ENCODE measurements around the gene UNC5C. TPM values are rescaled to one million over a fixed set of nuclear protein-coding genes. Genes with fewer than 3 reads are reported as not detected.

Gene UNC5C
- total RNA-seq, 3 donors from 2014 or later (not counting 1 experiment from before 2014, with no cell fraction given), result not detected

- Histone ChIP-seq H3K27ac (ENCODE audit: low read length) (no peak overlapping the region), H3K9me3 (ENCODE audit: control insufficient read depth, insufficient read depth, low read length) (no peaks in the 10 kb centered on the region), H3K27me3 (ENCODE audit: control insufficient read depth, insufficient read depth, low read length) (peaks cover 5% of the 10 kb centered on the region), H3K4me3 (ENCODE audit: low read length) (no peak overlapping the region), H3K4me1 (ENCODE audit: control insufficient read depth, insufficient read depth, low read length) (peaks cover 17% of the 10 kb centered on the region), H3K36me3 (ENCODE audit: control insufficient read depth, insufficient read depth, low read length) (no peaks in the 10 kb centered on the region)
- Mint-ChIP-seq H3K27me3 (ENCODE audit: low read depth in 2 of 2) (peaks cover 22 to 28% of the 10 kb centered on the region in 2 donors), H3K4me1 (peaks cover 10 to 18% of the 10 kb centered on the region in 2 donors), H3K9me3 (no peaks in the 10 kb centered on the region), H3K27ac (no peak overlapping the region), H3K36me3 (no peaks in the 10 kb centered on the region), H3K4me3 (no peak overlapping the region)
- DNase-seq (no peak), ATAC-seq (no peak)
- intact Hi-C loops (cut with micrococcal nuclease), result no loop called here
- WGBS (ENCODE audit: insufficient coverage), result 92% methylated on average over 6 of the region's 6 CpGs
- no peak for TF ChIP-seq CTCF (IDR thresholded peaks at IDR 0.05)
Measured at GRCh38 chr4:95545546-95545945, 3.2 kb downstream of the UNC5C start.

- Mint-ChIP-seq H3K4me3 (no peak overlapping the region), H3K27ac (no peak overlapping the region), H3K4me1 (peaks cover 0 to 9% of the 10 kb centered on the region in 2 donors), H3K36me3 (no peaks in the 10 kb centered on the region), H3K27me3 (ENCODE audit: low read depth in 2 of 2) (peaks cover 13 to 24% of the 10 kb centered on the region in 2 donors), H3K9me3 (no peaks in the 10 kb centered on the region)
- DNase-seq (no peak), ATAC-seq (no peak)
- H3K4me1 ChIP-seq (ENCODE audit: control insufficient read depth, insufficient read depth, low read length), result peaks cover 17% of the 10 kb centered on the region
- H3K9me3 ChIP-seq (ENCODE audit: control insufficient read depth, insufficient read depth, low read length), result no peaks in the 10 kb centered on the region
- WGBS (ENCODE audit: insufficient coverage), result 72% methylated on average over 6 of the region's 8 CpGs
- TF ChIP-seq CTCF (IDR thresholded peaks at IDR 0.05), result no peak
- intact Hi-C loops (cut with micrococcal nuclease), result no loop called here
- H3K36me3 ChIP-seq (ENCODE audit: control insufficient read depth, insufficient read depth, low read length), result no peaks in the 10 kb centered on the region
- H3K27me3 ChIP-seq (ENCODE audit: control insufficient read depth, insufficient read depth, low read length), result peaks cover 5% of the 10 kb centered on the region
- H3K27ac ChIP-seq (ENCODE audit: low read length), result no peak overlapping the region
- no peak overlapping the region for H3K4me3 ChIP-seq (ENCODE audit: low read length)
Measured at GRCh38 chr4:95544113-95545103, 4.4 kb downstream of the UNC5C start.

- H3K27ac ChIP-seq (ENCODE audit: low read length), result no peak overlapping the region
Measured at GRCh38 chr4:95541889-95542607, 6.7 kb downstream of the UNC5C start.

More at GRCh38 chr4:95541889-95542607, 6.7 kb downstream of the UNC5C start:
- no peaks in the 10 kb centered on the region for H3K4me1 ChIP-seq (ENCODE audit: control insufficient read depth, insufficient read depth, low read length)
- no peaks in the 10 kb centered on the region for H3K4me1 Mint-ChIP-seq
- H3K36me3 ChIP-seq (ENCODE audit: control insufficient read depth, insufficient read depth, low read length), result no peaks in the 10 kb centered on the region
- TF ChIP-seq CTCF (IDR thresholded peaks at IDR 0.05), result no peak
- H3K9me3 ChIP-seq (ENCODE audit: control insufficient read depth, insufficient read depth, low read length), result no peaks in the 10 kb centered on the region
- no peak for DNase-seq
- no peaks in the 10 kb centered on the region for H3K27me3 ChIP-seq (ENCODE audit: control insufficient read depth, insufficient read depth, low read length)
- H3K4me3 Mint-ChIP-seq, result no peak overlapping the region
- peaks cover 10 to 13% of the 10 kb centered on the region in 2 donors for H3K27me3 Mint-ChIP-seq (ENCODE audit: low read depth in 2 of 2)
- no CpG with 5 or more reads among the region's 4 CpGs for WGBS (ENCODE audit: insufficient coverage)
- no peak overlapping the region for H3K4me3 ChIP-seq (ENCODE audit: low read length)
- intact Hi-C loops (cut with micrococcal nuclease), result no loop called here
- no peak for ATAC-seq
- H3K27ac Mint-ChIP-seq, result no peak overlapping the region
- H3K36me3 Mint-ChIP-seq, result no peaks in the 10 kb centered on the region
- H3K9me3 Mint-ChIP-seq, result no peaks in the 10 kb centered on the region
